GM13976 (cell line): ENCODE measurements around the gene C16orf78.

Source experiments
- DNase-seq: peaks from one replicate; pipeline ENCODE4 v3.0.0; 2012; ENCODE audit warnings: low spot score
- CTCF ChIP-seq: IDR thresholded peaks from 2 replicates; pipeline ENCODE4 v1.5.1; 2012; ENCODE audit warnings: borderline replicate concordance, mild to moderate bottlenecking; ENCODE audit not compliant: insufficient read depth; ENCODE audit errors: extremely low read depth, missing control alignments, control extremely low read depth
- in situ Hi-C: fragments of 300-500 bp; cut with MboI; formaldehyde crosslinking; loops from one replicate; pipeline ENCODE4 v1.12.0; 2022; ENCODE audit warnings: low sequenced_read_pairs, mixed read lengths, inconsistent platforms; ENCODE audit not compliant: unreplicated experiment

C16orf78 gene

GRCh38 chr16:49399594-49400364, 26.2 kb downstream of the C16orf78 start:
- peak; percentile 60 for DNase-seq
- in situ Hi-C loops: loop anchor here (25.0 kb wide), 1 partner anchor 188 kb away; no protein-coding TSS in a partner anchor
- no peak for TF ChIP-seq CTCF

GRCh38 chr16:49400611-49401010, 27.0 kb downstream of the C16orf78 start:
- no peak for TF ChIP-seq CTCF
- DNase-seq: no peak
- in situ Hi-C loops: loop anchor here (25.0 kb wide), 1 partner anchor 187 kb away; no protein-coding TSS in a partner anchor

GRCh38 chr16:49405123-49405522, 31.5 kb downstream of the C16orf78 start:
- in situ Hi-C loops: loop anchor here (25.0 kb wide), 1 partner anchor 182 kb away; no protein-coding TSS in a partner anchor
- no peak for DNase-seq
- TF ChIP-seq CTCF: no peak

GRCh38 chr16:49405530-49405929, 31.9 kb downstream of the C16orf78 start:
- no peak for DNase-seq
- no peak for TF ChIP-seq CTCF
- in situ Hi-C loops: loop anchor here (25.0 kb wide), 1 partner anchor 182 kb away; no protein-coding TSS in a partner anchor

- peak; percentile 82 for DNase-seq
- in situ Hi-C loops: loop anchor here (25.0 kb wide), 1 partner anchor 179 kb away; no protein-coding TSS in a partner anchor
- peak; percentile 84 for TF ChIP-seq CTCF
Observed at GRCh38 chr16:49407873-49408550, 34.4 kb downstream of the C16orf78 start.

GRCh38 chr16:49409121-49409520, 35.5 kb downstream of the C16orf78 start:
- in situ Hi-C loops: loop anchor here (25.0 kb wide), 1 partner anchor 178 kb away; no protein-coding TSS in a partner anchor
- DNase-seq: no peak
- no peak for TF ChIP-seq CTCF
